CD4-positive, alpha-beta T cell (primary cell): ENCODE measurements around the gene IPMK. TPM values are rescaled to one million over a fixed set of nuclear protein-coding genes. Genes with fewer than 3 reads are reported as not detected.
A peak's percentile ranks its signal among the peaks of the same experiment; 100 is the strongest.

Source experiments
- ATAC-seq: fragments of 200-7000 bp; cut with Tn5 transposase; one replicate; pipeline ENCODE4 v1.10.0; 2022; ENCODE audit warnings: mild to moderate bottlenecking; ENCODE audit not compliant: poor library complexity
- CTCF ChIA-PET: fragments of 350-600 bp; sonication (Branson Sonifier 250); formaldehyde crosslinking; loops from one replicate; lab custom pipeline; 2021; ENCODE audit warnings: antibody characterized with exemption, inconsistent platforms; lab: Charles Lee
- POLR2A ChIA-PET: fragments of 350-600 bp; sonication (Branson Sonifier 250); formaldehyde crosslinking; loops from one replicate; lab custom pipeline; 2021; ENCODE audit warnings: antibody characterized with exemption, inconsistent platforms; lab: Charles Lee
- DNase-seq, 14 experiments: peaks; one replicate each; pipeline ENCODE4 v3.0.0-alpha.2; 2013 to 2020; ENCODE audit warnings: mixed read lengths in 2 of 14
- H3K27ac ChIP-seq, 2 donors: one replicate each; pipeline versions ENCODE4 v1.5.1 to v1.7.0; 2013; ENCODE audit warnings: low read length in 2 of 2, low read depth in 1 of 2, mild to moderate bottlenecking in 1 of 2
- H3K27me3 ChIP-seq, 2 experiments: 1 replicate in 1 of 2; 2 replicates in 1 of 2; pipeline versions ENCODE4 v1.6.1 to v1.7.0; 2013; ENCODE audit warnings: low read length in 2 of 2, control low read depth in 1 of 2, mild to moderate bottlenecking in 1 of 2, moderate library complexity in 1 of 2; ENCODE audit not compliant: insufficient read depth in 2 of 2, control insufficient read depth in 1 of 2
- H3K36me3 ChIP-seq: one replicate; pipeline ENCODE4 v1.6.1; 2013; ENCODE audit warnings: low read length, control low read depth; ENCODE audit not compliant: insufficient read depth
- H3K4me1 ChIP-seq: one replicate; pipeline ENCODE4 v1.6.1; 2013; ENCODE audit warnings: low read length, control low read depth; ENCODE audit not compliant: insufficient read depth
- H3K4me3 ChIP-seq: one replicate; pipeline ENCODE4 v1.5.1; 2013; ENCODE audit warnings: mild to moderate bottlenecking, low read length, moderate library complexity
- H3K9me3 ChIP-seq, 2 experiments: 1 replicate in 1 of 2; 2 replicates in 1 of 2; pipeline versions ENCODE4 v1.6.1 to v1.7.0; 2013; ENCODE audit warnings: low read length in 2 of 2, mild to moderate bottlenecking in 2 of 2, control low read depth in 1 of 2, moderate library complexity in 1 of 2; ENCODE audit not compliant: control insufficient read depth in 1 of 2, insufficient read depth in 1 of 2
- H3K27ac Mint-ChIP-seq: one replicate; pipeline ENCODE4 v1.8.0; 2020; ENCODE audit warnings: mixed read lengths
- H3K27me3 Mint-ChIP-seq: one replicate; pipeline ENCODE4 v1.8.0; 2021; ENCODE audit warnings: mixed read lengths
- H3K36me3 Mint-ChIP-seq: one replicate; pipeline ENCODE4 v1.8.0; 2021; ENCODE audit warnings: low read depth, mixed read lengths
- H3K4me1 Mint-ChIP-seq: one replicate; pipeline ENCODE4 v1.8.0; 2021; ENCODE audit warnings: low read depth, mixed read lengths
- H3K4me3 Mint-ChIP-seq: one replicate; pipeline ENCODE4 v1.8.0; 2020; ENCODE audit warnings: mild to moderate bottlenecking, mixed read lengths
- H3K9me3 Mint-ChIP-seq: one replicate; pipeline ENCODE4 v1.8.0; 2020; ENCODE audit warnings: mixed read lengths
- intact Hi-C, 2 experiments: fragments of 100-400 bp; cut with DNase I in 1 of 2; cut with micrococcal nuclease in 1 of 2; formaldehyde crosslinking; loops; one replicate each; pipeline versions ENCODE4 v1.15.1 to v1.9.0; 2023 to 2025; cut with DNase I, micrococcal nuclease
- total RNA-seq, 174 experiments: library from RNA in 2 of 174; stranded (reverse) in 2 of 174; gene quantifications; one replicate each; pipeline ENCODE4 v1.2.3 and lab custom pipeline; 2021 to 2026
- TF ChIP-seq, protein P1 (sequence below): fragments of 200-600 bp; IDR thresholded peaks from one replicate; pipeline ENCODE4 v1.8.0; 2022; ENCODE audit warnings: antibody characterized with exemption, mild to moderate bottlenecking

The IPMK gene
- total RNA-seq, 2 experiments from 2014 or later, result 1.4 to 1.5 TPM

DNA sequence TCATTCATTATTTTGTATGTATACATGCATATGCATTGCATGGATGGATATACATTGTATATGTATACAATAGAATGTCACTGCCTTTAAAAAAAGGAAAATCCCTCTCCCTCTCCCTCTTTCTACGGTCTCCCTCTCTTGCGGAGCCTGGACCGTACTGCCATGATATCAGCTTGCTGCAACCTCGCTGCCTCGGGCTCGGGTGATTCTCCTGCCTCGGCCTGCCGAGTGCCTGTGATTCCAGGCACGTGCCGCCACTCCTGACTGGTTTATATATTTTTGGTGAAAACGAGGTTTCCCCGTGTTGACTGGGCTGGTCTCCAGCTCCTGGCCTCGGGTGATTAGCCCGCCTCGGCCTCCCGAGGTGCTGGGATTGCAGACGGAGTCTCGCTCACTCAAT, 24.4 kb downstream of the IPMK start:
- Mint-ChIP-seq H3K27me3 (no peaks in the 10 kb centered on the region), H3K36me3 (peaks cover 25% of the 10 kb centered on the region), H3K4me1 (peaks cover 39% of the 10 kb centered on the region), H3K9me3 (peaks cover 3% of the 10 kb centered on the region), H3K27ac (no peak overlapping the region), H3K4me3 (no peak overlapping the region)
- ATAC-seq, result no peak
- no peak overlapping the region for H3K4me3 ChIP-seq
- no peaks in the 10 kb centered on the region for H3K36me3 ChIP-seq
- H3K9me3 ChIP-seq, result peaks cover 0 to 14% of the 10 kb centered on the region in 2 experiments
- H3K4me1 ChIP-seq, result no peaks in the 10 kb centered on the region
- no peak for DNase-seq
- intact Hi-C loops, result no loop called here
- no peak overlapping the region for H3K27ac ChIP-seq
- CTCF ChIA-PET, result no interaction called here
- H3K27me3 ChIP-seq, result no peaks in the 10 kb centered on the region
- POLR2A ChIA-PET, result no interaction called here
- TF ChIP-seq, protein P1, sequence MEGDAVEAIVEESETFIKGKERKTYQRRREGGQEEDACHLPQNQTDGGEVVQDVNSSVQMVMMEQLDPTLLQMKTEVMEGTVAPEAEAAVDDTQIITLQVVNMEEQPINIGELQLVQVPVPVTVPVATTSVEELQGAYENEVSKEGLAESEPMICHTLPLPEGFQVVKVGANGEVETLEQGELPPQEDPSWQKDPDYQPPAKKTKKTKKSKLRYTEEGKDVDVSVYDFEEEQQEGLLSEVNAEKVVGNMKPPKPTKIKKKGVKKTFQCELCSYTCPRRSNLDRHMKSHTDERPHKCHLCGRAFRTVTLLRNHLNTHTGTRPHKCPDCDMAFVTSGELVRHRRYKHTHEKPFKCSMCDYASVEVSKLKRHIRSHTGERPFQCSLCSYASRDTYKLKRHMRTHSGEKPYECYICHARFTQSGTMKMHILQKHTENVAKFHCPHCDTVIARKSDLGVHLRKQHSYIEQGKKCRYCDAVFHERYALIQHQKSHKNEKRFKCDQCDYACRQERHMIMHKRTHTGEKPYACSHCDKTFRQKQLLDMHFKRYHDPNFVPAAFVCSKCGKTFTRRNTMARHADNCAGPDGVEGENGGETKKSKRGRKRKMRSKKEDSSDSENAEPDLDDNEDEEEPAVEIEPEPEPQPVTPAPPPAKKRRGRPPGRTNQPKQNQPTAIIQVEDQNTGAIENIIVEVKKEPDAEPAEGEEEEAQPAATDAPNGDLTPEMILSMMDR, result no peak

DNA sequence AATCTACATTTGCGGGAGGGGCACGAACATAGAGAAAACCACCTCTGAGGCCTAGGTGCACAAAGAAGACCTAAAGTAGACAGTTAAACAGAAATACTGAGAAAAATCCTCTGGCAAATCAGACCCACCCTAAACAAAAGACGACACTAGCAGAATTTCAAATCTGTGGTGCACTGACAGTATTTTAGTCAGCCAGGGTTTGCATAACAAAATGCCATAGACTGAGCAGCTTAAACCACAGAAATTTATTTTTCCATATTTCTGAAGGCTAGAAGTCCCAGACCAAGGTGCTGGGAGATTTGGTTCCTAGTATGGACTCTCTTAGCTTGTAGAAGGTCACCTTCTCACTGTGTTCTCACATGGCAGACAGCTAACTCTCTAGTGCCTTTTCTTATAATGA, 26.3 kb downstream of the IPMK start:
- peaks cover 40% of the 10 kb centered on the region for H3K36me3 Mint-ChIP-seq
- peaks cover 42% of the 10 kb centered on the region for H3K4me1 Mint-ChIP-seq
- CTCF ChIA-PET, result no interaction called here
- TF ChIP-seq, protein P1, result no peak
- H3K4me3 Mint-ChIP-seq, result no peak overlapping the region
- H3K9me3 ChIP-seq, result peaks cover 0 to 14% of the 10 kb centered on the region in 2 experiments
- intact Hi-C loops, result no loop called here
- DNase-seq (no peak), ATAC-seq (no peak)
- POLR2A ChIA-PET, result no interaction called here
- peaks cover 3% of the 10 kb centered on the region for H3K9me3 Mint-ChIP-seq
- H3K4me1 ChIP-seq, result no peaks in the 10 kb centered on the region
- no peak overlapping the region for H3K27ac ChIP-seq
- H3K4me3 ChIP-seq, result no peak overlapping the region
- no peaks in the 10 kb centered on the region for H3K27me3 ChIP-seq
- peaks cover 12% of the 10 kb centered on the region for H3K36me3 ChIP-seq
- H3K27me3 Mint-ChIP-seq, result no peaks in the 10 kb centered on the region
- H3K27ac Mint-ChIP-seq, result peak overlapping the region; percentile 38

DNA sequence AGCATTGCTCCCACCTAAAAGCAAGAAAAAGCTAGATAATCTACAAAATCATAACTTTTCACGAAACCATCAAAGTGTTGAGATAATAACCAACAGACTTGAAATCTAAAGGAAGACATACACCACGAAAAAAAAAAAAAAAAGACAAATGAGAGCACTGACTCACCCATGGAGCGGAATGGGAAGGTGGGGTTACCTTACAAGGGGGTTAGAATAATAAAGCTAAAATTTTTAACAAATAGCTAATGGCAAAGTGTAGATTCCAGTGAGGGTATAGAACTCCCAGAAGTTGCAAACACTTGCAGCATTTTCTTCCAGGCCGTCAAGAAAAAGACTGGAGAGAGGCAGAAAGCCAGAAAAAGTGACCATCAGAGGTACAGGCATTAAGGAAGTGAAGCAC, 27.2 kb downstream of the IPMK start:
- ChIA-PET CTCF (no interaction called here), POLR2A (no interaction called here)
- H3K36me3 ChIP-seq, result peaks cover 19% of the 10 kb centered on the region
- Mint-ChIP-seq H3K27me3 (no peaks in the 10 kb centered on the region), H3K4me1 (peaks cover 42% of the 10 kb centered on the region), H3K27ac (no peak overlapping the region), H3K4me3 (no peak overlapping the region), H3K9me3 (peaks cover 3% of the 10 kb centered on the region), H3K36me3 (peaks cover 48% of the 10 kb centered on the region)
- H3K27me3 ChIP-seq, result no peaks in the 10 kb centered on the region
- TF ChIP-seq, protein P1, result no peak
- H3K4me3 ChIP-seq, result no peak overlapping the region
- DNase-seq, result no peak
- intact Hi-C loops, result no loop called here
- no peak for ATAC-seq
- H3K9me3 ChIP-seq, result peaks cover 0 to 14% of the 10 kb centered on the region in 2 experiments
- H3K27ac ChIP-seq, result no peak overlapping the region
- no peaks in the 10 kb centered on the region for H3K4me1 ChIP-seq
